A673 (cell line): ENCODE results near the gene CRACDL.

ENCODE experiments used
- CTCF ChIP-seq: fragments of 300-800, 200-600 bp; sonication (generic); conservative IDR thresholded peaks from 2 replicates; pipeline ENCODE4 v1.5.1; 2017; ENCODE audit warnings: low read depth, mild to moderate bottlenecking, antibody characterized with exemption, low read length, moderate library complexity, mixed read lengths
- EZH2 ChIP-seq: fragments of 200-600 bp; sonication (generic); IDR thresholded peaks from 2 replicates; pipeline ENCODE4 v1.6.1; 2017; ENCODE audit warnings: borderline replicate concordance, low read depth, mild to moderate bottlenecking, mixed read lengths, antibody characterized with exemption, low read length; ENCODE audit not compliant: poor library complexity, severe bottlenecking

DNA sequence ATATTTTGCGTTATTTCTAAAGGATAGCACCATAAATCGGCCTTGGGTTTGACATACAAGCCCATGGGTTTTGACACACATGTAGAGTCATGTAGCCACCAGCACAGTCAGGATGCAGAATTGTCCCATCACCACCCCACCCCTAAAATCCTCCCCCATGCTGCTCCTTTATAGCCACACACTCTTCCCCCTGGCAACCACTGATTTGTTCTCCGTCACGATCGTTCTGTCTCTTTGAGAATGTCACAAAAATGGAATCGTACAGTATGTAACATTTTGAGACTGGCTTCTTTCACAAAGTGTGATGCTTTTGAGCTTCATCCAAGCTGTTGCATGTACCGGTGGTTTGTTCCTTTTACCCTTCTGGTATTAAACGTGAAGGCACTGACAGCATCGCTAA lies 39.1 kb downstream of the CRACDL start:
- TF ChIP-seq CTCF (no peak), EZH2 (no peak)
